ENCODE measurements around the gene COG7. TPM values are rescaled to one million over a fixed set of nuclear protein-coding genes. Genes with fewer than 3 reads are reported as not detected.

The COG7 gene
- total RNA-seq, 1 experiment from 2014 or later, result 29.4 TPM

- H3K4me1 Mint-ChIP-seq (ENCODE audit: low read depth, unreplicated experiment), result no peaks in the 10 kb centered on the region
- H3K27me3 Mint-ChIP-seq (ENCODE audit: unreplicated experiment), result peaks cover 73% of the 10 kb centered on the region
- intact Hi-C loops (cut with micrococcal nuclease; ENCODE audit: unreplicated experiment), result no loop called here
- no peaks in the 10 kb centered on the region for H3K36me3 Mint-ChIP-seq (ENCODE audit: insufficient read depth, unreplicated experiment)
- H3K9me3 Mint-ChIP-seq (ENCODE audit: low read depth, unreplicated experiment), result peaks cover 2% of the 10 kb centered on the region
- H3K27ac Mint-ChIP-seq (ENCODE audit: unreplicated experiment), result no peak overlapping the region
- no peak for DNase-seq
- CTCF ChIA-PET, result no interaction called here
- TF ChIP-seq CTCF (IDR thresholded peaks at IDR 0.05; ENCODE audit: unreplicated experiment), result no peak
- no TSS peak for BruUV-seq (replicated peaks)
- no peak overlapping the region for H3K4me3 Mint-ChIP-seq (ENCODE audit: low read depth, unreplicated experiment)
Observed at GRCh38 chr16:23348579-23349469, 104.2 kb downstream of the COG7 start.

GRCh38 chr16:23345237-23345636 is 107.8 kb downstream of the COG7 start:
- Mint-ChIP-seq H3K4me3 (ENCODE audit: low read depth, unreplicated experiment) (no peak overlapping the region), H3K4me1 (ENCODE audit: low read depth, unreplicated experiment) (no peaks in the 10 kb centered on the region), H3K9me3 (ENCODE audit: low read depth, unreplicated experiment) (no peaks in the 10 kb centered on the region), H3K27ac (ENCODE audit: unreplicated experiment) (no peak overlapping the region), H3K27me3 (ENCODE audit: unreplicated experiment) (peaks cover 58% of the 10 kb centered on the region), H3K36me3 (ENCODE audit: insufficient read depth, unreplicated experiment) (no peaks in the 10 kb centered on the region)
- CTCF ChIA-PET, result no interaction called here
- no peak for DNase-seq
- BruUV-seq (replicated peaks), result no TSS peak
- no peak for TF ChIP-seq CTCF (IDR thresholded peaks at IDR 0.05; ENCODE audit: unreplicated experiment)
- intact Hi-C loops (cut with micrococcal nuclease; ENCODE audit: unreplicated experiment), result no loop called here

- peaks cover 46% of the 10 kb centered on the region for H3K27me3 Mint-ChIP-seq (ENCODE audit: unreplicated experiment)
- CTCF ChIA-PET, result interaction anchor here (0.6 to 0.7 kb wide), 4 partner anchors 75 to 611 kb away, joined by 3 to 6 read pairs (median 4); no protein-coding TSS in a partner anchor
- intact Hi-C loops (cut with micrococcal nuclease; ENCODE audit: unreplicated experiment), result no loop called here
- no peak overlapping the region for H3K27ac Mint-ChIP-seq (ENCODE audit: unreplicated experiment)
- no peaks in the 10 kb centered on the region for H3K4me1 Mint-ChIP-seq (ENCODE audit: low read depth, unreplicated experiment)
- no peak for TF ChIP-seq CTCF (IDR thresholded peaks at IDR 0.05; ENCODE audit: unreplicated experiment)
- no TSS peak for BruUV-seq (replicated peaks)
- DNase-seq, result no peak
- H3K9me3 Mint-ChIP-seq (ENCODE audit: low read depth, unreplicated experiment), result no peaks in the 10 kb centered on the region
- no peaks in the 10 kb centered on the region for H3K36me3 Mint-ChIP-seq (ENCODE audit: insufficient read depth, unreplicated experiment)
- H3K4me3 Mint-ChIP-seq (ENCODE audit: low read depth, unreplicated experiment), result no peak overlapping the region
Observed at GRCh38 chr16:23343643-23344612, 109.1 kb downstream of the COG7 start.

GRCh38 chr16:23342083-23342640 is 110.8 kb downstream of the COG7 start:
- no peak overlapping the region for H3K27ac Mint-ChIP-seq (ENCODE audit: unreplicated experiment)
- CTCF ChIA-PET, result no interaction called here
- no peaks in the 10 kb centered on the region for H3K9me3 Mint-ChIP-seq (ENCODE audit: low read depth, unreplicated experiment)
- no peaks in the 10 kb centered on the region for H3K4me1 Mint-ChIP-seq (ENCODE audit: low read depth, unreplicated experiment)
- no peak for DNase-seq
- no TSS peak for BruUV-seq (replicated peaks)
- no peaks in the 10 kb centered on the region for H3K36me3 Mint-ChIP-seq (ENCODE audit: insufficient read depth, unreplicated experiment)
- intact Hi-C loops (cut with micrococcal nuclease; ENCODE audit: unreplicated experiment), result no loop called here
- H3K27me3 Mint-ChIP-seq (ENCODE audit: unreplicated experiment), result peaks cover 32% of the 10 kb centered on the region
- H3K4me3 Mint-ChIP-seq (ENCODE audit: low read depth, unreplicated experiment), result no peak overlapping the region
- no peak for TF ChIP-seq CTCF (IDR thresholded peaks at IDR 0.05; ENCODE audit: unreplicated experiment)
